Liver (tissue), 3 donors: ENCODE results near the gene ATF6B.
"Not testable (repeated sequence)": the region's sequence is repeated elsewhere in the genome, so short reads cannot be mapped to it uniquely, and the experiment has no call there.

Experiments
- FOXA1 ChIP-seq: IDR thresholded peaks from 2 replicates; pipeline ENCODE4 v1.6.1; 2016; ENCODE audit warnings: antibody characterized with exemption
- GABPA ChIP-seq, 2 donors: IDR thresholded peaks in 1 of 2; conservative IDR thresholded peaks in 1 of 2; 2 replicates each; pipeline ENCODE4 v1.6.1; 2016; ENCODE audit warnings: antibody characterized with exemption in 2 of 2, mild to moderate bottlenecking in 1 of 2, moderate library complexity in 1 of 2
- JUND ChIP-seq, 2 donors: IDR thresholded peaks; 2 replicates each; pipeline ENCODE4 v1.6.1; 2016; ENCODE audit warnings: antibody characterized with exemption in 2 of 2
- MAX ChIP-seq: IDR thresholded peaks from 2 replicates; pipeline ENCODE4 v1.6.1; 2016; ENCODE audit warnings: antibody characterized with exemption
- REST ChIP-seq: IDR thresholded peaks from 2 replicates; pipeline ENCODE4 v1.6.1; 2016; ENCODE audit warnings: antibody characterized with exemption, mild to moderate bottlenecking
- RXRA ChIP-seq, 2 donors: IDR thresholded peaks; 2 replicates each; pipeline ENCODE4 v1.6.1; 2017 to 2018; ENCODE audit warnings: antibody characterized with exemption in 2 of 2, mild to moderate bottlenecking in 1 of 2
- SP1 ChIP-seq: IDR thresholded peaks from 2 replicates; pipeline ENCODE4 v1.6.1; 2018; ENCODE audit warnings: antibody characterized with exemption, mild to moderate bottlenecking
- TAF1 ChIP-seq: conservative IDR thresholded peaks from 2 replicates; pipeline ENCODE4 v1.6.1; 2016; ENCODE audit warnings: antibody characterized with exemption, mild to moderate bottlenecking
- YY1 ChIP-seq: IDR thresholded peaks from 2 replicates; pipeline ENCODE4 v1.6.1; 2016; ENCODE audit warnings: antibody characterized with exemption, mild to moderate bottlenecking
- TF ChIP-seq, protein P1 (sequence below): fragments of 150-350 bp; IDR thresholded peaks from 2 replicates; pipeline ENCODE4 v1.5.1; 2017; ENCODE audit warnings: improper control_type of control experiment, low read depth, low read length; ENCODE audit not compliant: missing input control
- TF ChIP-seq, protein P2 (sequence below): IDR thresholded peaks from 2 replicates; pipeline ENCODE4 v1.6.1; 2016; ENCODE audit warnings: antibody characterized with exemption
- donor health status: healthy.
- donor health status: healthy.

GRCh38 chr6:32068315-32068714, 59.7 kb downstream of the ATF6B start:
- TF ChIP-seq, protein P1, sequence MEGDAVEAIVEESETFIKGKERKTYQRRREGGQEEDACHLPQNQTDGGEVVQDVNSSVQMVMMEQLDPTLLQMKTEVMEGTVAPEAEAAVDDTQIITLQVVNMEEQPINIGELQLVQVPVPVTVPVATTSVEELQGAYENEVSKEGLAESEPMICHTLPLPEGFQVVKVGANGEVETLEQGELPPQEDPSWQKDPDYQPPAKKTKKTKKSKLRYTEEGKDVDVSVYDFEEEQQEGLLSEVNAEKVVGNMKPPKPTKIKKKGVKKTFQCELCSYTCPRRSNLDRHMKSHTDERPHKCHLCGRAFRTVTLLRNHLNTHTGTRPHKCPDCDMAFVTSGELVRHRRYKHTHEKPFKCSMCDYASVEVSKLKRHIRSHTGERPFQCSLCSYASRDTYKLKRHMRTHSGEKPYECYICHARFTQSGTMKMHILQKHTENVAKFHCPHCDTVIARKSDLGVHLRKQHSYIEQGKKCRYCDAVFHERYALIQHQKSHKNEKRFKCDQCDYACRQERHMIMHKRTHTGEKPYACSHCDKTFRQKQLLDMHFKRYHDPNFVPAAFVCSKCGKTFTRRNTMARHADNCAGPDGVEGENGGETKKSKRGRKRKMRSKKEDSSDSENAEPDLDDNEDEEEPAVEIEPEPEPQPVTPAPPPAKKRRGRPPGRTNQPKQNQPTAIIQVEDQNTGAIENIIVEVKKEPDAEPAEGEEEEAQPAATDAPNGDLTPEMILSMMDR = not testable (repeated sequence)
- TF ChIP-seq RXRA (IDR thresholded peaks at IDR 0.05); MAX; YY1; JUND (IDR thresholded peaks at IDR 0.05); TAF1; GABPA (IDR thresholded peaks at IDR 0.05 in 1 of 2, conservative IDR thresholded peaks at IDR 0.05 in 1 of 2); FOXA1; REST; SP1: not testable (repeated sequence)
- TF ChIP-seq, protein P2, sequence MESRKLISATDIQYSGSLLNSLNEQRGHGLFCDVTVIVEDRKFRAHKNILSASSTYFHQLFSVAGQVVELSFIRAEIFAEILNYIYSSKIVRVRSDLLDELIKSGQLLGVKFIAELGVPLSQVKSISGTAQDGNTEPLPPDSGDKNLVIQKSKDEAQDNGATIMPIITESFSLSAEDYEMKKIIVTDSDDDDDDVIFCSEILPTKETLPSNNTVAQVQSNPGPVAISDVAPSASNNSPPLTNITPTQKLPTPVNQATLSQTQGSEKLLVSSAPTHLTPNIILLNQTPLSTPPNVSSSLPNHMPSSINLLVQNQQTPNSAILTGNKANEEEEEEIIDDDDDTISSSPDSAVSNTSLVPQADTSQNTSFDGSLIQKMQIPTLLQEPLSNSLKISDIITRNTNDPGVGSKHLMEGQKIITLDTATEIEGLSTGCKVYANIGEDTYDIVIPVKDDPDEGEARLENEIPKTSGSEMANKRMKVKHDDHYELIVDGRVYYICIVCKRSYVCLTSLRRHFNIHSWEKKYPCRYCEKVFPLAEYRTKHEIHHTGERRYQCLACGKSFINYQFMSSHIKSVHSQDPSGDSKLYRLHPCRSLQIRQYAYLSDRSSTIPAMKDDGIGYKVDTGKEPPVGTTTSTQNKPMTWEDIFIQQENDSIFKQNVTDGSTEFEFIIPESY = not testable (repeated sequence)
